GM18909 (cell line): ENCODE results near the gene LMX1B.

Source experiments
- ATAC-seq: cut with Tn5 transposase; IDR thresholded peaks from one replicate; pipeline ENCODE4 v1.9.1; 2021; ENCODE audit warnings: mild to moderate bottlenecking; ENCODE audit not compliant: unreplicated experiment, poor library complexity

The LMX1B gene

GRCh38 chr9:126630458-126631237 is 16.9 kb downstream of the LMX1B start:
- no peak for ATAC-seq

- ATAC-seq, result no peak
These were observed 17.5 kb downstream of the LMX1B start for GRCh38 chr9:126631254-126631653.

DNA sequence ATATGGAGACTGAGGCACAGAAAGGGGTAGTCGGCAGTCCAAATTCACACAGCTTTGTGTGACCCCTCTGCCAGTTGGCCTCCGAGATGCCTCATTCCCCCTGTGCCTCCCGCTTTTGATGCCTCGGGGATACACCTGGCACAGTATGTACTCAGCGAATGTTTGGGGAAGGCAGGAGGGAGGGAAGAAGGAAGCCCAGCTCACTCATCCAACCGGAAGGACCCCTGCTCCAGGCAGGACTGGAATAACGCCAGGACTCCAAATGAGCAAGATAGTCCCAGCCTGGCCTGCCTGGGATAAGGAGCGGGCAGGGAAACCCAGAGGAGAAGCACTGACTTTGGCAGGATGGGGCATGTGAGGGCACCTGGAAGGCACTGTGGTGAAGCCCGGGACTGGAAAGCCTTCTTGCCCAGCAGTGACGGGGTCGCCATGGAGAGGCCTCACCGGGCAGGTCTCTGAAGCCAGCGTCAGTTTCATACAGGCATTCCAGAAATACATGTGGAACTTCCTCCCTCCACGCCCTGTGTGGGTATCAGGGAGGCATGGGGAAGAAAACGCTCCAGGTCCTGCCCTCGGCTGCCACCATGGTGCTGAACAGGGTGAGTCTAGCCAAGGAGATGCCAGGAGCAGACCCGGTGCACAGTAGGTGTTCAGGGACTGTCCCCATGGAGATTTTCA is 20.3 kb downstream of the LMX1B start:
- no peak for ATAC-seq

DNA sequence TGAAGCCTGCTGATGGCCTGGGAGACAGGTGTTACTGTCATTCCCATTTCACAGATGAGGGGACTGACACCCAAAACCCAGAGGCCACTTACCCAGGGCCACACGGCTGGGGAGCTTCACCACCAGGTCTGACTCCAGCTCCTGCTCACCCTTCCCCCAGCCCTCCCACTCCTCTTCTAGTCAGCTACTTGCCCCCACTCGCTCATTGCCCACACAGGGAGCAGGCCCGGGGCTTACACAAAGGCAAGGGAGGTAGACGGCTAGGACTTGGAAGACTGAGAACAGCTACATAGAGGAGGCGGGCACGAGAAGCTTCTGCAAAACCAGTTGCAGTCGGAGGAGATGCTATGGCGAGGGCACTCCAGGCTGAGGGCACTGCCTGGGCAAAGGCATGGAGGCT is 21.3 kb downstream of the LMX1B start:
- no peak for ATAC-seq

DNA sequence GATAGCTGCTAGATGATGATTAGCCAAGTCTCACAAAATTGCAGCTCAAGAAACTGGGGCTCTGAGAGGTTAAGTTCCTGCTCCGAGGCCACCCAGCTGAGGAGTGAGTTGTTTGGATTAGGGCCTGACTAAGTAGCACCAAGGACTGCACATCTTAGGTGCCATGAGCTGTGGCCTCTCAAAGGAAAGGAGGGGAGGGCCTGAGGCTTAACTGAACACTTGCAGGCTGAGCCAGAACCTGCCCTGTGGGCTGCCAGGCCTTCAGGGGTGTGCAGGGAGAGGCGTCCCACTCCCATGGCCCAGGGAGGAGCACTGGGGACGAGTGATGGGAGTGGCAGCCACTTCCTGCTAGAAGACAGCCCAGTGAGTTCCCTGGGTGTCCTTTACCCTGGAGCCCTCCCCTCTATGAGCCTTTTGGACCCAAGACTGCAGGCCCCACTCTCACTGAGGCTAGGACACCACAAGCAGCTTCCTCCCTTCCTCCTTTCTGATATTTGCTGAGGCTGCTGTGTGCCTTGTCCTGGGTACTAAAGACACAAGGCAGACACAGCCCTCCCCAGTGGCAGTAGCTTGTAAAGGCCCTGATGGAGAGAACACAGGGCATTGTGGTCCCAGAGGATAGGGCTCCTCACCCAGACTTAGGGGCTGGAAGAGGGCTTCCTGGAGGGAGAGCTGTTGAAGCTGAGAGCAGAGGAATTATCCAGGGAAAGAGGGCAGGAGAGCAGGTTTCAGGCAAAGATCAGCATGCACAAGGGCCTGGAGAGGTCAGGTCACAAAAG is 22.1 kb downstream of the LMX1B start:
- no peak for ATAC-seq

- no peak for ATAC-seq
These were observed 23.5 kb downstream of the LMX1B start for GRCh38 chr9:126636983-126637798.

GRCh38 chr9:126638571-126639132 is 24.9 kb downstream of the LMX1B start:
- ATAC-seq, result no peak

DNA sequence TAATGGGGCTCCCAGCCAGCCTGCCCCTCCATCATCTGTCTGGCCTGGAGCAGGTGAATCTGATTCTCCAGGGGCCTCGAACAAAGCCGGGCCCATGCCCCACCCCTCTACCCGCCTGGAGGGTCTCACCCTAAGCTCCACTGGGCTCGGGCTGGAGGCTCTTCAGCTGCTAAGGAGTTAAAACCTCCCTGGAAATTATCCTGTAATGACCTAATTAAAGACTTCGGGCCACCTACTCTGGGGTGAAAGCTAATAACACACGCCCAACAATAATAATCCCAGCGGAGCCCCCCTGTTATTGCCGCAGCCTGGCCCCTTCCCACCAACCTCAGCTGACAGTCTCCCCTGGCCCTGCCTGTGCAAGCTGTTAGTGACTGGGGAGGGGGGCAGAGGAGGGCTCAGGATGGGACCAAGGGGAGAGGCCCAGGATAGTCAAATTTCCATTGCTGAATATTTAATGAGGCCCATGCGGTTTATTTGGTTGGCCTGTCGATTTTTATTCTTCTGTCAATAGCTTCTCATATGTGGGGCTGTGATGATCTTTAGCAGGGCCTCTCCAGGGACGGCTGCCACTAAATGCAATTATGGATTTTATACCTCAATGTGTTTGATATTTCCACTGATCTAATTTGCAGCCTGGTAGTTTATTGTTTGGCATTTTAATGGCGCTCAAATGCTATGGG is 25.7 kb downstream of the LMX1B start:
- ATAC-seq, result no peak

DNA sequence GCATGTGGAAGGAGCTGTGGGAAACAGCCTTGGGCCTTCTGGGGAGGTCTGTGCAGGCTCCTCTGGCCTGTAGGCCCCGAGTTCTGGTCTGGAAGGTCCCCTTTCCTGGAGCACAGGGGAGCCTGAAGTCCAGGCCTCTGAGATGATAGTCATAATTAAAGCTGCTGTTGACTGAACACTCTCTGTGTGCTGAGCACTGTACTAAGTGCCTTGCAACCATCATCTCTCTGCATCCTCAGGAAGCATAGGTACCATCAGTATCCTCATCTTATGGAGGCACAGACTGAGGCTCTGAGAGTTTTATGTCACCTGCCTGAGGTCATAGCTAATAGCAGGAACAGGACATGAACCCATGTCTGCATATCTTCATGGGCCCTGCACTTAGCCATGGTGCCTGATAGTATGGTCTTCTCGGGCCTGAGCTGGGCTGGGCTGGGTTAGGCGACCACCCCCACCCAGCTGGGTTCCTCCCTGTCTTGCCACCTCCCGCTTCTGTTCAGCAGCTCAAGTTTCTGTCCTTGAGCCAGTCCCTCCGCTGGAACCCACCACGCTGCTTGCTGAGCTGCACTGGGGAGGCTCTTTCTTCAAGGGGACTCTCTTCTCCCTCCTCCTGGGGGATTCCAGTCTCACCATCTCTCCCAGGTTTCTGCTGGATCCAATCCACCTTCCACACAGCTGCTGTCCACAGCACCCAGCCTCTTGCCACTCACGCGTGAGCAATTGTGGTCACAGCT is 27.6 kb downstream of the LMX1B start:
- no peak for ATAC-seq

DNA sequence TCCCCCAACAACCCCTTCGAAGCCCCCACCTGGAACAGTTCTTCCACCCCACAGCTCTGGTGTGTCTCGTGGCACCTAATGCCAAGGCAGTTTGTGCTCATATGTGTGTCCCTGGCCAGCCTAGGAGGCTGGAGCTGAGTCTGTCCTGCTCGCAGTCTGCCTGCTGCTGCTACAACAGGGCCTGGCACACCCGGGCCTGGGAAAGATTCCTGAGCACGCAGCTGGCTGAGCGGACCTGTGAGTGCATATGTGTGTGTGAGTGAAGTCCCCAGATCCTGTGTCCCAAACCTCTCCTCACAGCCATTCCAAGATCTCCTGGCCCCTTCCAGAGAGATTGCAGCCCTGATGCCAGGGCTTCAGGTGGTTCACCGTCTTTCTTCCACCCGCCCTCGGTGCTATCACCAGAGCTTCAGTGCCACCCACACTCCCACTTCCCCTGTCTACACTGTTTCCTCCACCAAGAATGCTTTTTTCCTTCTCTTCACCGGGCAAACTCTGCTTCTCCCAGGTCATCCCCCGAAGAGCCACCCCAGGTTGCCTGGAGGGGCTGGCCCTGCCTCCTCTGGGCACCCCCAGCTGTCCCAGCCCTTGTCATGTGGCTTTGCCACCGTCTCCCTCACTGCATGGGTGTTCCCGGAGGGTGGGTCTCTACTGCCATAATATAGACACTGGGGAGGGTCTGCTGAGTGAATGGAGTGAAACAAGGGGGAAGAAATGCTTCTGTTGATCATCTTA is 28.4 kb downstream of the LMX1B start:
- ATAC-seq, result no peak

GRCh38 chr9:126642839-126643238 is 29.1 kb downstream of the LMX1B start:
- no peak for ATAC-seq

DNA sequence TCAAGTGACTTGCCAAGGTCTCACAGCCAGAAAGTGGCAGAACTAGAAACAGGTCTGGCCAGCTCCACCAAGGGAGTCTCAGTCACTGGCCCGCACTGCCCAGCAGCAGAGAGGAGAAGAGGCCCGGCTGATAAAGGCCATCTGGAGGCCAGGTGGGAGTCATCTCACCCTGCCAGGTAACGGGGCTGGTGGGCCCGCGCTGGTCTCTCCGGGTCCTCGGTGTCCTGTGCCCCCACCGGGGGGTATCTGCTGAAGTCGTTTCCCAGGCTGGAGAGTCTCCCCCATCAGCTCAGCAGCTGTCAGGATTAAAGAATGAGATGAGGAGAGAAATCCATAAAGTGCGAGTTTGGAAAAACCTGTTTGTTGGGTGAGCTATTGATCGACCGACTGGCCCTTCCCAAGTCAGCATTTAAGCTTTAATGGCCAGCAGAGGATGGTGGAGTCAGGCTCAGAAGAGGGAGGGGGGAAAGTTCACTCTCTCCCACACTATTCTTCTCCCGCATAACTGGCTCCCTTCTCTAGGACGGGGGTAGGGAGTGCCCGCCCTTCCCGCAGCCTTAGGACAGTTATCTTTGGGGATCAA is 30.3 kb downstream of the LMX1B start:
- no peak for ATAC-seq

DNA sequence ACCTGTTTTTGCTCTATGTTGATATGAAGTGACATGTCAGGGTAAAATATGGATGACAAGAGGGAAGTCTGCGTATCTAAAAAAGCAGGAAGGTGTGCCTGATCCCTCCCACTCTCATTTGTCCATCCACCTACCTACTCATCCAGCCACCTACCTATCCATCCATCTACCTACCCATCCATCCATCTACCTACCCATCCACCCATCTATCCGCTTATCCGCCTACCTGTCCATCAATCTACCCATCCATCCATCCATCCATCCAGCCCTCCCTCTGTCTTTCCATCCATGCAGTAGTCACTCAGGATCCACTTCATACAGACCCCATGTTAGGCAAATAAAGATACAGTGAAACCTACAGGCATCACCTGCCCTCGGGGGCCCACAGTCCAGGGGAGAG is 32.4 kb downstream of the LMX1B start:
- no peak for ATAC-seq

- no peak for ATAC-seq
These were observed 34.1 kb downstream of the LMX1B start for GRCh38 chr9:126647585-126648411.

DNA sequence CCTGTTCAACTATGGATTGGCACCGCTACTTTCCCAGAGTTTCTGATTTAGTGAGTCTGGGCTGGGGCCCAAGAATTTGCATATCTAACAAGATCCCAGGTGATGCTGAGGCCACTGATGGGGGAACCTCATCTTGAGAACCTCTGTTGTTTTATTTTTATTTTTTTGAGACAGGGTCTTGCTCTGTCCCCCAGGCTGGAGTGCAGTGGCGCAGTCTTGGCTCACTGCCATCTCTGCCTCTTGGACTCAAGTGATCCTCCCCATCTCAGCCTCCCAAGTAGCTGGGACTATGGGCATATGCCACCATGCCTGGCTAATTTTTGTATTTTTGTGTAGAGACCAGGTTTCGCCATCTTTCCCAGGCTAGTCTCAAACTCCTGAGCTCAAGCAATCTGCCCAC is 35.7 kb downstream of the LMX1B start:
- no peak for ATAC-seq

- no peak for ATAC-seq
These were observed 36.9 kb downstream of the LMX1B start for GRCh38 chr9:126650404-126651341.
